HG03064 (cell line): ENCODE results near the gene ARMC6.
"Not testable (repeated sequence)": the region's sequence is repeated elsewhere in the genome, so short reads cannot be mapped to it uniquely, and the experiment has no call there.

Source experiments
- ATAC-seq: cut with Tn5 transposase; IDR thresholded peaks from one replicate; pipeline ENCODE4 v1.9.1; 2021; ENCODE audit warnings: low read depth; ENCODE audit not compliant: unreplicated experiment

ARMC6 gene

GRCh38 chr19:19022380-19022961 is 10.9 kb upstream of the ARMC6 start:
- ATAC-seq = no peak

- not testable (repeated sequence) for ATAC-seq
Measured at GRCh38 chr19:19023376-19023775, 10.0 kb upstream of the ARMC6 start.

GRCh38 chr19:19025861-19026260 is 7.5 kb upstream of the ARMC6 start:
- no peak for ATAC-seq

- no peak for ATAC-seq
Measured at GRCh38 chr19:19026299-19026971, 7.0 kb upstream of the ARMC6 start.

GRCh38 chr19:19027228-19027627 is 6.2 kb upstream of the ARMC6 start:
- no peak for ATAC-seq

GRCh38 chr19:19028526-19028925 is 4.9 kb upstream of the ARMC6 start:
- no peak for ATAC-seq

- ATAC-seq = no peak
Measured at GRCh38 chr19:19031891-19032290, 1.5 kb upstream of the ARMC6 start.

GRCh38 chr19:19032420-19033175 is 805 bp upstream of the ARMC6 start:
- ATAC-seq = peak; percentile 3

GRCh38 chr19:19033176-19033425 is 302 bp upstream of the ARMC6 start:
- ATAC-seq = peak; percentile 27

- ATAC-seq = no peak
Measured at GRCh38 chr19:19034204-19034624, 811 bp downstream of the ARMC6 start.

GRCh38 chr19:19039901-19040300 is 6.5 kb downstream of the ARMC6 start:
- ATAC-seq = no peak

GRCh38 chr19:19040417-19040816 is 7.0 kb downstream of the ARMC6 start:
- no peak for ATAC-seq

GRCh38 chr19:19042732-19043280 is 9.4 kb downstream of the ARMC6 start:
- ATAC-seq = no peak

- ATAC-seq = no peak
Measured at GRCh38 chr19:19043481-19043880, 10.1 kb downstream of the ARMC6 start.

GRCh38 chr19:19043881-19044280 is 10.5 kb downstream of the ARMC6 start:
- ATAC-seq = no peak

- ATAC-seq = no peak
Measured at GRCh38 chr19:19049406-19049805, 16.0 kb downstream of the ARMC6 start.

- no peak for ATAC-seq
Measured at GRCh38 chr19:19050104-19050503, 16.7 kb downstream of the ARMC6 start.

- no peak for ATAC-seq
Measured at GRCh38 chr19:19050731-19051130, 17.3 kb downstream of the ARMC6 start.

- ATAC-seq = no peak
Measured at GRCh38 chr19:19051478-19052213, 18.2 kb downstream of the ARMC6 start.

- ATAC-seq = no peak
Measured at GRCh38 chr19:19052921-19053320, 19.5 kb downstream of the ARMC6 start.
